ENCODE data around the gene C11orf21.
A peak's percentile ranks its signal among the peaks of the same experiment; 100 is the strongest.

The C11orf21 gene

GRCh38 chr11:2250041-2250440, 51.7 kb downstream of the C11orf21 start:
- peak in 1 of 10 donors; percentile 49 for DNase-seq
- intact Hi-C loops (cut with DNase I), result no loop called here

- DNase-seq, result peak in 2 of 10 donors; percentile 55 to 61
- intact Hi-C loops (cut with DNase I), result no loop called here
Measured at GRCh38 chr11:2249189-2249916, 52.4 kb downstream of the C11orf21 start.

- intact Hi-C loops (cut with DNase I), result no loop called here
- DNase-seq, result peak in 1 of 10 donors; percentile 61
Measured at GRCh38 chr11:2248762-2249161, 53.0 kb downstream of the C11orf21 start.

GRCh38 chr11:2248242-2248641, 53.5 kb downstream of the C11orf21 start:
- intact Hi-C loops (cut with DNase I), result no loop called here
- peak in 1 of 10 donors; percentile 45 for DNase-seq

GRCh38 chr11:2247496-2247895, 54.2 kb downstream of the C11orf21 start:
- no peak for DNase-seq
- intact Hi-C loops (cut with DNase I), result no loop called here

Data from posterior cingulate gyrus (tissue), 11 donors.